ENCODE data around the gene EVC2. TPM values are rescaled to one million over a fixed set of nuclear protein-coding genes. Genes with fewer than 3 reads are reported as not detected.

Gene EVC2
- total and polyA plus RNA-seq, 9 of the 15 experiments (the other 6 are each of a cell fraction or from before 2014, with no cell fraction given) = 0.03 to 0.55 (median 0.38) TPM; not detected in 1

GRCh38 chr4:5734853-5735252 lies 26.5 kb upstream of the EVC2 start:
- intact Hi-C loops (cut with micrococcal nuclease) (no loop called here), in situ Hi-C loops (cut with MboI) (no loop called here)
- Histone ChIP-seq H3K27me3 (ENCODE audit: control insufficient read depth in 2 of 2, insufficient read depth in 2 of 2, low read length in 2 of 2) (no peaks in the 10 kb centered on the region; a peak in 1 of 5 replicates), H3K36me3 (ENCODE audit: control insufficient read depth, insufficient read depth, low read length) (no peaks in the 10 kb centered on the region), H3K9me3 (replicated peaks; ENCODE audit: control insufficient read depth, insufficient read depth, low read depth, low read length) (no peaks in the 10 kb centered on the region), H3K27ac (ENCODE audit: extremely low read depth, low read depth, low read length) (no peak overlapping the region), H3K9me1 (ENCODE audit: control insufficient read depth, insufficient read depth, low read length) (no peaks in the 10 kb centered on the region), H3K79me2 (ENCODE audit: control insufficient read depth, insufficient read depth, low read length) (no peaks in the 10 kb centered on the region), H3K4me3 (no peak overlapping the region), H3K9ac (ENCODE audit: insufficient read depth in 1 of 2, low read depth in 2 of 2, low read length in 2 of 2) (no peak overlapping the region), H2AFZ (ENCODE audit: low read depth, low read length) (no peak overlapping the region), H3K4me1 (replicated peaks in 1 of 2; ENCODE audit: control insufficient read depth in 2 of 2, insufficient read depth in 2 of 2, low read length in 2 of 2) (no peaks in the 10 kb centered on the region), H3K4me2 (ENCODE audit: insufficient read depth, low read length) (no peak overlapping the region), H4K20me1 (replicated peaks; ENCODE audit: control insufficient read depth, insufficient read depth, low read length) (no peaks in the 10 kb centered on the region)
- BruUV-seq (replicated peaks) = no TSS peak
- no peak for DNase-seq (ENCODE audit: extremely low read depth in 1 of 4, low spot score in 3 of 4)
- ChIA-PET POLR2A (interaction anchor here (0.6 kb wide), 2 partner anchors 9 to 12 kb away, joined by 3 read pairs; no protein-coding TSS in a partner anchor), CTCF (ENCODE audit: low intra/inter-chr PET ratio) (no interaction called here)
- no peak for FAIRE-seq
- TF ChIP-seq PRPF4 (IDR thresholded peaks at IDR 0.05; ENCODE audit: insufficient read depth, low read depth, low read length, poor library complexity, severe bottlenecking) (no peak), ZNF395 (CRISPR knock-in tag; IDR thresholded peaks at IDR 0.05) (no peak), TARDBP (IDR thresholded peaks at IDR 0.05) (no peak), ZBTB8A (IDR thresholded peaks at IDR 0.05; ENCODE audit: partially characterized antibody) (no peak), PREB (CRISPR knock-in tag; IDR thresholded peaks at IDR 0.05) (no peak), FOXA3 (CRISPR knock-in tag; conservative IDR thresholded peaks at IDR 0.05 in 1 of 2, IDR thresholded peaks at IDR 0.05 in 1 of 2) (no peak), ZNF184 (CRISPR knock-in tag; IDR thresholded peaks at IDR 0.05) (no peak), HOMEZ (CRISPR knock-in tag; IDR thresholded peaks at IDR 0.05) (no peak), ZNF253 (CRISPR knock-in tag; conservative IDR thresholded peaks at IDR 0.05) (no peak), ZNF699 (CRISPR knock-in tag; IDR thresholded peaks at IDR 0.05; ENCODE audit: insufficient replicate concordance) (no peak)
- 7% methylated on average over 5 of the region's 5 CpGs for WGBS (ENCODE audit: insufficient coverage, low coverage, missing lambda C conversion rate)
- ATAC-seq = no peak
